K562 (cell line): Measurements from ENCODE around the gene PRPF6. TPM values are rescaled to one million over a fixed set of nuclear protein-coding genes. Genes with fewer than 3 reads are reported as not detected.
A peak's percentile ranks its signal among the peaks of the same experiment; 100 is the strongest.

Experiments
- ARID4B ChIP-seq: sonication (generic); formaldehyde crosslinking; IDR thresholded peaks from 2 replicates; pipeline ENCODE4 v1.8.0; 2022; ENCODE audit warnings: mild to moderate bottlenecking, missing genetic modification reagents
- BCOR ChIP-seq: fragments of 450-650 bp; IDR thresholded peaks from 2 replicates; pipeline ENCODE4 v1.6.1; 2016
- ETV1 ChIP-seq: fragments of 450-650 bp; conservative IDR thresholded peaks from 2 replicates; pipeline ENCODE4 v1.6.1; 2016; ENCODE audit warnings: missing genetic modification characterization, control low read depth, low read depth, missing compliant biosample characterization
- RCOR1 ChIP-seq, 2 experiments: IDR thresholded peaks; 2 replicates each; pipeline ENCODE4 v1.6.1; 2012; ENCODE audit warnings: low read depth in 2 of 2, low read length in 2 of 2, borderline replicate concordance in 1 of 2, improper control_type of control experiment in 1 of 2
- RFX7 ChIP-seq: fragments of 250-450 bp; sonication (Bioruptor Pico); IDR thresholded peaks from 2 replicates; pipeline ENCODE4 v1.5.1; 2021; ENCODE audit warnings: mild to moderate bottlenecking
- ZNF707 ChIP-seq: fragments of 250-450 bp; sonication (Bioruptor Pico); conservative IDR thresholded peaks from 2 replicates; pipeline ENCODE4 v1.8.0; 2022; ENCODE audit warnings: inconsistent platforms, mild to moderate bottlenecking, moderate library complexity
- polyA plus RNA-seq, 8 experiments: library from polyadenylated mRNA; depleted of rRNA in 4 of 8; stranded (reverse) in 5 of 8; unstranded in 3 of 8; fragments of >200 nt; fragmentation: Nextera tagmentation in 2 of 8; fragmentation: Illumina TruSeq in 1 of 8; extraction: Ambion mirVana in 2 of 8; extraction: Trizol in 1 of 8; gene quantifications; 2 replicates each; pipeline versions ENCODE4 v1.2.1 to v1.2.3, GENCODE V29; 2011 to 2014; ENCODE audit warnings: inconsistent platforms in 1 of 8, missing spikeins in 1 of 8
- total RNA-seq, 7 experiments: library from RNA; depleted of rRNA in 6 of 7; stranded (reverse); fragments of >200 nt in 6 of 7; fragmentation: Illumina TruSeq in 2 of 7; extraction: Trizol in 2 of 7; gene quantifications; 2 replicates each; pipeline versions ENCODE4 v1.2.1 to v1.2.3, GENCODE V29; 2011 to 2021; ENCODE audit warnings: low replicate concordance in 1 of 7

The PRPF6 gene
- total and polyA plus RNA-seq, 9 of the 15 experiments (the other 6 are each of a cell fraction or from before 2014, with no cell fraction given) = 4.2 to 83.2 (median 59.9) TPM

- TF ChIP-seq RFX7 (CRISPR knock-in tag) (no peak), ARID4B (CRISPR knock-in tag) (no peak), RCOR1 (IDR thresholded peaks at IDR 0.05; ENCODE audit: borderline replicate concordance in 1 of 2, low read depth in 2 of 2, low read length in 2 of 2) (peak in 1 of 2 experiments; percentile 25; a peak in 1 of 4 replicates), BCOR (peak; percentile 83), ZNF707 (CRISPR knock-in tag) (no peak), ETV1 (tag) (peak; percentile 70)
These were observed 74.5 kb downstream of the PRPF6 start (continued) for GRCh38 chr20:64055396-64055892.
